HG03060 (cell line): ENCODE measurements around the gene TASP1.

Experiments
- ATAC-seq: cut with Tn5 transposase; IDR thresholded peaks from one replicate; pipeline ENCODE4 v1.9.1; 2021; ENCODE audit warnings: low read depth, moderate number of reproducible peaks; ENCODE audit not compliant: unreplicated experiment

TASP1 gene

DNA sequence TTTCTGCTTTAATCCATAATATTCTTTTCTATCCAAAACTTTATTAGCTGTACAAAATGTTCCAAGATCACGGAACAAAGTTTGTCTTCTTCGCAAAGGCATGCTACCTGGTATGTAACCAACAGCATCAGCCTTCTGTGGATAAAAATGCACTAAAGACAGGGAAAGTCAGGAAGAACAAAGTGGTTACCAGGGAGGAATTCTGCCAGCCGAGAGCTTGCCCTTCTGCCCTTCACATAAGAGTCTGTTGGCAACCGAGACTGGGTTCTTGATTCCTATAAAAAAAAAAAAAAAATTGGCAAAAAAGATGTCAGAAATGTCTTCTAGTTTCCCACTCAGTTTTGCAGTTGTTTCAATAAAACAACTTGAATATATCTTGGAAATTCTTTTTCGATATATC is 58.0 kb downstream of the TASP1 start:
- ATAC-seq = no peak

DNA sequence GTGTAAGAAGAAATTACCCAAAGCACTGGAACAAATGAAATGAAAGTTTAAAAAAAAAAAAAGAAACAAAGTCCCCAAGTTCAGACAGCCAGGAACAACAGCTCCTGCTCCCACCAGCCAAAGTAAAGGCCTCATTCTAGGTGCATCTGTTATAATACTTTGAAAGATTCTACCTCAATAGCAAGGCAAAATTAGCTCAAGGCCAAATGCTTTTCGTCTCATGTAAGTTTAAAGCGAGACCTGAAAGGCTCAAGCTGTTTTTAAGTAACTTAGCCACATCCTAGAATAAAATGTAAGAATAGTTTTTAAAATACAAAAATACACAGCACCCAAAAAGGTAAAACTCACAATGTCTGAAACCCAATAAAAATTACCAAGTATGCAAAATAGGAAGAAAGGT is 64.7 kb downstream of the TASP1 start:
- ATAC-seq = no peak

DNA sequence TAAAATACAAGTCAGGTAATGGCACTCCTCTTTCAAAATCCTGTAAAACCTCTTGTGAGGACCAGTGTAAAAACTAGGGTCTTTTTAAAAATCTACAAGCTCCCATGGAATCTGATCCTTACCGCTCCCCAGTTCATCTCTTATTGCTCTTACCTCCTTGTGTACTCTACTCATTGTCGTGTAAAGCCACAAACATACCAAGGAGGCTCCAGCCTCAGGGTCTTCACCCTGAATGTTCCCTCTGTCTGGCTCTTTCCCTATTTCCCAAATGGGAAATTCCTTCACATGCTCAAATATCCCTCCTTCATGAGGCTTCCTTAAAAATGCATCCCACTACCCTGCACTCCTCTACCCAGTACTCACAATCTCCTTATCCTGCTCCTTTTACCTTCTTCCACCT is 67.1 kb downstream of the TASP1 start:
- no peak for ATAC-seq

DNA sequence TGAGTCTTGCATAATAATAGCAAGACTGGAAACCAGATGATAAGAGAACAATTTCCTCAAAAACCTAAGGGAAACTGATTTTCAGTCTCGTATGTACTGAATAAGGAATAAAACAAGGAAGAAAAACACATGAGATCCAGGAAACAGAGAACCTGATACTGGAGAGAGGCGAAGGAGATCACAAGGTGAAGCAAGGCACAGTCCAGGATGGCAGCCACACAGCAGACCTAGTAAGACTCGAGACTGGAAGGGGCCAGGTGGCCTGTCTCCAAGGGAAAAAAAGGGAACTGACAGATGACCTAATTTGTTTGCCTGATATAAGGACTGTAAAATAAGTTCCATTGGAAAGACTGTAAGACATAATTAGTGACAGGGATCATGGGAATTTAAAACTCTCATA is 71.1 kb downstream of the TASP1 start:
- ATAC-seq = no peak

DNA sequence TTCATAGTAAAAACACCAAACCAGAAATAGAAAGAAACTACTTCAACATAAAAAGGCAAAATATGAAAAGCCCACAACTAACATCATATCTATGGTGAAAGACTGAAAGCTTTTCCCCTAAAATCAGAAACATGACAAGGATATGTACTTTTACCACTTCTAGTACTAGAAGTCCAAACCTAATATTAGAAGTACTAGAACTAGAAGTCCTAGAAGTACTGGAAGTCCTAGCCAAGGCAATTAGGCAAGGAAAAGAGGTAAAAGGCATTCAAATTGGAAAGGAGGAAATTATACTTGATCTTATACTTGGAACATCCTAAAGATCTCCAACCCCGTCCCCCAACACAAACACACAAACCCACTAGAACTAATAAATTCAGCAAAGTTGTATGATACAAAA is 74.9 kb downstream of the TASP1 start:
- no peak for ATAC-seq

DNA sequence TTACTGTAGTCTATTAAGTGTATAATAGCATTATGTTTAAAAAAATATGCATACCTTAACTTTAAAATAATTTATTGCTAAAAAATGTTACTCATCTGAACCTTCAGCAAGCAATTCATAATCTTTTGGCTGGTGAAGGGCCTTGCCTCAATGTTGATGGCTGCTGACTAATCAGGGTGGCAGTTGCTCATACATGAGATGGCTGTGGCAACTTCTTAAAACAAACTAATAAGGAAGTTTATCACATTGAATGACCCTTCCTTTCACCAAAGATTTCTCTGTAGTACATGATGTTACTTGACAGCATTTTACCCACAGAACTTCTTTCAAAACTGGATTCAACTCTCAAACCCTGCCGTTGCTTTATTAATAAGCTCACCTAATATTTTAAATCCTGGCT is 84.0 kb downstream of the TASP1 start:
- ATAC-seq = no peak

DNA sequence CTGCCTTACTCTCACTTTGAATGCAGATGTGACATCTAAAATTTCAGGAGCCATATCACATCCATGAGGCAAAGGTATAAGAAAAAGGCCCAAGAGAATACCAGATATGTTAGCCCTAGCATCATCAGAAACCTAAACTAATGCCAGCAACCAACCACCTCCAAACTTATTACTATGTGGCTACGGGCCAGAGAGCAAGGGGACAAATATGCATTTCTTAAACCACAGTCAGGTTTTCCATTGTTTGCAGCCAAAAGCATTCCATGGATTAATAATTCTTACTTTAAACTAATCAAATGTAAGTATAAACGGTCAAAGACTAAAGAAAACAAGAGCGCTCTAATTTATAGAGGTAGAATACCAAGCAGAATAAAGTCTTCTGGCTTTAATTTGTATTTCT is 84.7 kb downstream of the TASP1 start:
- ATAC-seq = no peak

DNA sequence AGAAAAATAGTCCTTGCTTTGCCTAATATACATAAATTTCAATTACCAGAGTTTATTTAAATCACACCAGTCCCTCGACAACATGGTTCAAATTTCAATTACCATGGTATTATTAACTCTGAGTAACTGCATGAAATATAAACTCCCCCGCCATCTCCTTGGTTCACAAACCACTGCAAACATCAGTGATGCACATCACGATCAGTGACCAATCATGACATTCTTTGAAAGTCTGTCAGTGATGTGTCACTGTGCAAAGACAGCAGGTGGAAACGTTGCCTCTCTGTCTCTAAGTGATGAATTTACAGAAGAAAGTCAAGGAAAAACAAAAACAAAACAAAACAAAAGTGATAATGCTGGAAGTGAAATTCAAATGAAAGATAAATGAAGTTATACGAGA is 86.7 kb downstream of the TASP1 start:
- no peak for ATAC-seq

DNA sequence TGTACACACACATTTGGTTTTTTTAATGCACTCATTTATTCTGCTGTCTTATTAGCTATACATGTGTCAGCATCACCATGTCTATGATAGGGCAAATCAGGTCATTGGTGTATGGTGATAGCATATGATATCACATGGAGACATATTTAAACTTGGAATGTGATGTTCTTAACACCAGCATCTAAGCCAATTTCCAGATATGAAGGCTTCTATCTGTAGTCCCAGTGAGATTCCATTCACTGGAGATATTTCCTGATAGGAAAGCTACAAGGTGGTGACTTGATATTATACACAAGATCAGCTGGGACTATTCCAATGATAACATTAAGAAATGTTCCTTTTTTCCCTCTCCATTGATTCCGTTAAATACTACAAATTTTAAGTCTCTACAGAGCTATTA is 89.3 kb downstream of the TASP1 start:
- ATAC-seq = no peak

DNA sequence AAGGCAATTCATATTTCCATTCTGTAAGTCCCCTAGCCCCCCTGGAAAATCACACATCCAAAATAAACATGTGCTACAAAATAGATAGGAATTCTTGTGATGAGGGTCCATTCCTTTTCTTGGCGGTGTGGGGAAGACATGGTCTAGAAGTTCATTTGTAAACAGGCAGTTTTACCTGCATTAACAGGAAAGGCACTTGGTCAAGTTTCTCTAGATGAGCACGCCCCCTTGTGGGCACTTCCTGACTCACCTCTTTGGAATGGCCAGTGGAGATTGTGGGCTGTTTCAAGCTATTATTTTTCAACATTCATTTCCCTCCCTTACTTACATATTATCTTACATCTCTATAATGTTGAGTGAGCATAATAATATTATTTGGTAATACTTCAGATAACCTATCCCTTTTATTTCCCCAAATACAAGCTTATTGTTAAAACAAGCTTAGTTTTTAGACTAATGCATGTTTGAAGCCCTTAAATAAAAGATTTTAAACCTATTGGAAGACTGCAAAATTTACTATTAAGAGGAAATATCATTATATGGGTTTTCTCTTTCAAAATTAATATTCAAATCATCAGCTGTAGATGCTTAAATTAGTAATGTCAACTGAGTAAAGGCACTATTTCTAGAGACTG is 92.1 kb downstream of the TASP1 start:
- ATAC-seq = no peak

DNA sequence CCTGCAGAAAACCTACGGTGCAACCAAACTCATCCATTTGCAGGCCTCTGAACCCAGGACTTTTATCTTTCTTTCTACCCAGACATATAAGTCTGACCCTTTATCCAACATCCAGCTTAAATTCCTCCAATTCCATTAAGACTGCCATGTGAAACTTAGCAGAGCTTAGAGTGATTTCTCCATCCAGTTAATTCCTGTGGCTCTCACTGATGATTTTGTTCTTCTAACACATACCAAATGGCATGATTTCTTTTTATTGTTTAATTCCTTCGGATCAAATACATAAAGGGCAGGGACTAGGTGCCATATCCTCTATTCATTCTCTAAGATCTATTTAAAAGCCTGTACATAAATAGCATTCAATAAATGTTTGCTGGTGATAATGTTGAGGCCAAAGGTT is 92.9 kb downstream of the TASP1 start:
- no peak for ATAC-seq

DNA sequence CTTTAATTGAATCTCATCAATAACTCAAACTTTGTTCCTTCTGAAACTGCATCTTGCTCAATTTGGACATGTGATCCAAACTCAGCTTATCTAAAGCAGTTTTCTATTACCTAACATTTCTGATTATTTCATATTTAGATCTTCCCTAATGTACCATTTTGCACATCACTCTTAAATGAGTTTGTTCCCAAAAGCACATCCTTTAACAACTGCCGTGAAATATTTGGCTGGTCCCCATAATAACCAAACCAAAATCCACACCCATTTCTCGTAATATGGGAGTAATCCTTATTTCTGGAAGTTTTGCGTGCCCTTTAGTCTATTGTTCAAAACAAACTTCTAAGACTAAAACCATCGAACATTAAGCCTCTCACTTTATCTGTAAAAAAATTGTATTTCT is 94.9 kb downstream of the TASP1 start:
- ATAC-seq = no peak

DNA sequence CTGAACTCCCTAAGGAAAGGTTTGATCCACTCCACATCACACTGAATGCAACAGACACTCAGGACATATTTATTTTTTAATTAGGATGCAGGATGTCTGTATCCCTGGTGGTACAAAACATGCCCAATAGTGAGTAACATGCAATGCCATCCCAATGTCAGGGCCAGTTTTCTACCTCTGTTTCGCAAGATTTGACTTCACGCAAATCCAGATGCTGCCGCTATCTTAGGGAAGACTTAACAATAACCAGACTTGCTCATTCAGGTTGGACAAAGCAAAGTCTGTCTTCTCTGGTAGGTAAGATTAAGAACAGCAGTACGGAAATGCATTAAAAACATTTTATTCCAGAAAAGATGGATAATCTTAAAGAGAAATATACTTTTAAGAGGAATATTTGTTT is 103.1 kb downstream of the TASP1 start:
- no peak for ATAC-seq

DNA sequence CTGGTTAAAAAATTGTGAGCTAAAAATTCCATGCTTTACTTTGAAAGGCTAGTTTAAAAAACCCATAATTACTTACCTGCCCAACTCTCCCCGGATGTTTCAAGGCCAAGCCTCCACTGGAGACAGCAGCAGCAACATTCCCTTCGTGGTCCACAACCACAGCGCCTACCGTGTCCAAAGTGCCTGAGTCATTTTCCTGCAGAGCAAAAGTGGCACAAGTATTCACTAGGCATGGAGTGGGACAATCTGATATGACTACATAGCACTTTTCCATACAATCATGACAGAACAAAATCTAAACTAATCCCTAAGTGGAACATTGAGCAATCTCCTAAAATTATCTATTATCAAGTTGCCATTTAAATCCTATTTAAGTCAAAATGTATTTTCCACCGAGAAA is 104.8 kb downstream of the TASP1 start:
- no peak for ATAC-seq

DNA sequence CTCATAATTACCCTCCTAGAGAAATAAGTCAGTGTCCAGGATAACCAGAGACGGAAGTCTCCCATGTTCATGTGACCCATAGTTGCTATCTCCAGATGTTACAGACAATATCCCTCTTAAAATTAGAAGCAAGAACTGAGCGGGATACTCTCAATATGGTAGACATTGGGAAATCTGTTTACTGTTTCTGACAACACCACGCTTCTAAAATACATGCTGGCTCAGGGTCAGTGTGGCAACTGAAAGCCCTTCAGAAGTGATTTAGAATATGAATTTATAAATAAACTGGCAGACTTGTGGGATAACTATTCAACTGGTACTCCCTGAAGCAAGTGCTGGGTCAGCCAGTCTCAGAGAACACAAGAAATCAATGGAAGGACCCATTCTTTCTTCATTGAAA is 108.6 kb downstream of the TASP1 start:
- ATAC-seq = no peak

DNA sequence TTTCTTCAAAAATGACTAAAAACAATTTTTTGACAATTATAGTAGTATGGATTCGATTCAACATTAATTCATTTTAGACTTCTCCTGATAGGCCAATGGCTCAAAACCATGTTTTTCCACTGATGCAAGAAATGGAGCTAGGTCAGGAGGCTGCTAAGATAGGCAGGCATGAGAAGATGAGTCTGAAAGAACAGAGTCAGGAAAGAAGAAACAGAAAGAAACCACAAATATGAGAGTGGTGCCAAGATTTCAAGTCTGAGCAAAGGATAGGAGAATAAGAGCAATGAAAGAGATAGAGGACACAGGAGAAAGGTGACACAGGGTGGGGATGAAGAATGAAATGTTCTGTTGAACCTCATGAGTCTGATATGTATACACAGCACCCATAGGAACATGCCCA is 112.2 kb downstream of the TASP1 start:
- ATAC-seq = no peak

DNA sequence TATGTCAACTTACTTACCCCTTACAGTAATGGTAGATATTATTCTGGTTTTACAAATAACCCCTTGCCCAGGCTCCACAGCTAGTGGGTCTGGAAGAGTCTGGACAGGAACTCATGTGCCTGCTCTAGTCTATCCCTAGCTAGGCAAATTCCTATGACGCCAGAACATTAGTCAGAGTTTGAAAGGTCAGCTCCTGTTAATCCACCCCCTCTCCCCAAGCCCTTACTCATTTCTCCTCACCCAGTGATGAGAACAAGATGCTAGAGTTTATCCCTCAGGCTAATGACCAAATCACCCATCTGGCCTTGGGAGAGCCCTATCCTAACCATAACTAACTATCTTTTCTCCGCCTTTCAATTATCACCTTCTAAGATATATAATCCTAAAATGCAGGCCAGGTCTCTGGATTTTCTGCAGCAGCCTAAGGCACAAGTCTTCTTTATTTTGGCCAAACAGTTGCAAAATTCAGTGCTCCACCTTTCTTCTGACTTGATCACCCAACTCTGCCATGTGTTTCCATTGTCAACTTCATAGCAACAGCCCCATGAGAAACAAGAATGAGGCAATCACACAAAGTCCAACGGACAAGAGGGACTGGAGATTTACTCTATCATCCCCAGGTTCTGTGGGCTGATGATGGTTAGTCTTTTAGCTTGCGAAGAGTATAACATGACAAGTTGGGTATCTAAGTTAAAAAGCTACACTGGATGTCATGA is 113.3 kb downstream of the TASP1 start:
- ATAC-seq = no peak

DNA sequence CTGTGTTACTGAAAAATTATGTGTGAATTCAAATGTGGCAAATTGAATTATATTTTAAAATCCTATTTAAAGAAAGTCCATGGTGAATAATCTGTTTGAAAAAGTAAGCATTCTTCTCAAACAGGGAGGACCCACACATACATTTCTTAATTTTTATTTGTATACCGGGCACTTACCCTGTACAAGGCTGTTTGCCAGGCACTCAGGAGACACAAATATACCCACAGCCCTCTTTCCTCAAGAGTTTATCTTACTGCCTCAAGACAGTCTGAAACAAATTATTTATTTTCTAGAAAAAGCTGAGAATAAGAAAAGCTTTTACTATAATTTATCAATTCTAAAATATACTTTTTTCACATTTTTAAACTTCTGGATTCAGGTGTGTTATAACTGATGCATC is 114.4 kb downstream of the TASP1 start:
- ATAC-seq = no peak

DNA sequence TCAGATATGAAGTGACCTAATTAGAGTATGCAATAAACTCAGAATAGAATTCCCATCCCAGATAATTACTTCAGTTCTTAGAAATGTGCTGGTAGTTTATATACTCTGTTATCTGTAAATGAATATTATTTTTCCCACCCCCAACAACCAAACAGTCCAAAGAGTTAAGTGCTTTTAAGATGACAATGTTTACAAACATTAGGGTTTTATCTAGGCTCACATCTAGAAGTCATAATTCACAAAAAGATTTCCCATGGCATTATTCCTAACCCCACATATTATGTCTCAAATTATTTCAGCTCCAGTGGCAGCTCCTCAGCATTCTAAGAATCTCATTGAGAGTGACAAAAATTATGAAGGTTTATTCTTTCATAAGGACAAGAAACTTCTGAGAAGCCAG is 120.9 kb downstream of the TASP1 start:
- no peak for ATAC-seq

DNA sequence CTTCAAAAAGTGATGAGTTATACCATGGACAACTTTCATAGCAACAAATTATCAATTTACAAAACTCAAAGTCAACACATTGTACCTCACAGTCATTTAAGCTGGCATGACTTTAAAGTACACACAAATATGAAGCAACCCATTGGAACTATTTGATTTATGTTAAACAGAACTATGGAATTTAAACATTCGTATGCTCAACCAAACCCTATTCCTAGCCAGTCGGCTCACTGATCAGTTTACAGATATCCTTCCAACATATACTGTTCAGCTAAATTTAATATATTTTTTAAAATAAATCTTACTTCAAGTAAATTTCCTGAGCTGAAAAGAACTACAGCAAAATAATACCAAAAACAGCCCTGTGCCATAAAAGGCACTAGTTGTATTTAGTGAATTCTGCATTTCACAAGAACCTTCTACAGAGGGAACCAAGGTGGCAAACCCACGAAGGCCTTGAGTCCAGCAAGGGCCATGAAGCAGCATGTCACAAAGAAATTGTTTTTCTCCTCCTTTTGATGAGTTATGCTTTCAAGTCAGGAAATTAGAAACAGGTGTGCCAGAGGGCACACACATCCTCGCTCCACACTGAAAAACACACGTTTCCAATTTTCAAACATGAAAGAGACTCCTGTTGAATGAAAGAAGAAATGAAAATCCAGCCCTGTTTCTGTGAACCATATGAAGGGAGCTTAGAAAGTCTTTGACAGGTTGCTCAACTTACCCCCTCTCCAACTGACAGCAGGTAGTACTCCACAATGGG is 122.8 kb downstream of the TASP1 start:
- ATAC-seq = no peak

DNA sequence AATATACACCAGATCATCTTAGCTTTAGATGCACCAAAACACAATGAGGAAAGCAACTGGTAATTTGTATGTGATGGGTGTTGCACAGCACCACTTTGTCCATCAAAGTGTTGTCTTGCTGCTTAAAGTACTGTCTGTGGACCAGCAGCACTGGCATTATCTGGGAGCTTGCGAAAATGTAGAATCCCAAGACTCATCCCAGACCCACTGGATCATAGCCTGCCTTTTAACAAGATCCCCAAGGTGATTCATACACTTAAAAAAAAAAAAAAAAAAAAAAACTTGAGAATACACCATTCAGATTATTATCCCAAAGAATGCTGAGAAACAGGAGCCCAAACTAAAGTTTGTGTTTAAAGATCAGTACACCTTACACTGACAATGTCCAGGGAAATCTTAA is 123.4 kb downstream of the TASP1 start:
- ATAC-seq = no peak
